HG03280 (cell line): ENCODE results near the gene LGALS9.
"Not testable (repeated sequence)": the region's sequence is repeated elsewhere in the genome, so short reads cannot be mapped to it uniquely, and the experiment has no call there.

Source experiments
- ATAC-seq: cut with Tn5 transposase; IDR thresholded peaks from one replicate; pipeline ENCODE4 v1.9.1; 2021; ENCODE audit warnings: mild to moderate bottlenecking, moderate library complexity; ENCODE audit not compliant: unreplicated experiment

The LGALS9 gene

GRCh38 chr17:27670791-27671590 is 40.0 kb downstream of the LGALS9 start:
- ATAC-seq: no peak

GRCh38 chr17:27671591-27671910 is 40.6 kb downstream of the LGALS9 start:
- ATAC-seq: no peak

- not testable (repeated sequence) for ATAC-seq
Observed at GRCh38 chr17:27671977-27672480, 41.0 kb downstream of the LGALS9 start.

DNA sequence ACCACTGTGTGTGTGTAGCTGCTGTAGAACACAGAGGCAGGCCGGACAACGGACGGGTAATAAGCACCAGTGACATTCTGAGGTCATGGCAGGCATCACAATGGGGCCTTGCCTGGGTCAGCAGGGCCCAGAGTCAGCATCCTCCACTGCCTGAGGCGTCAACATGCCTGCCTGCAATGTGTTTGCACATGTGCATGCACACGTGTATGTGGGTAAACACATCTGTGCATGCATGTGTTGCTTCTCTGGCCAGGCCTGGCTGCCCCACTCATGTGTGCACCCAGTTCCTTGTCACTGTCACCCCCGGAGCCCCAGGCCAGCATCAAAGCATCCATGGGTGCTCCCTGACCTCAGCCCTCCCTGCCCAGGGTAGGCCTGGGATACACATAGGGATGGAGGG is 43.3 kb downstream of the LGALS9 start:
- ATAC-seq: no peak

GRCh38 chr17:27677191-27677590 is 46.2 kb downstream of the LGALS9 start:
- ATAC-seq: no peak

DNA sequence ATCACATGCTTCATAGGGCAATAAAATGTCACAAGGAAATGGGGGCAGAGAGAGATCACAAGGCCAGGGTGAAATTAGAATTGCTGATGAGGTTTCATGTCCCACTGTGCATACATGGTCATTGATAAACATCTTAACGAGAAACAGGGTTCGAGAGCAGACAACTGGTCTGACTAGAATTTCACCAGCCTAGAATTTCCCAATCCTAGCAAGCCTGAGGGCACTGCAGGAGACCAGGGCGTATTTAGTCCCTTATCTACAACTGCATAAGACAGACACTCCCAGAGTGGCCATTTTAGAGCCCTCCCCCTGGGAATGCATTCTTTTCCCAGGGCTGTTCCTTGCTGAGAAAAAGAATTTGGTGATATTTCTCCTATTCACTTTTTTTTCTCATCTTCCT is 55.3 kb downstream of the LGALS9 start:
- not testable (repeated sequence) for ATAC-seq

- no peak for ATAC-seq
Observed at GRCh38 chr17:27690882-27691281, 59.9 kb downstream of the LGALS9 start.

DNA sequence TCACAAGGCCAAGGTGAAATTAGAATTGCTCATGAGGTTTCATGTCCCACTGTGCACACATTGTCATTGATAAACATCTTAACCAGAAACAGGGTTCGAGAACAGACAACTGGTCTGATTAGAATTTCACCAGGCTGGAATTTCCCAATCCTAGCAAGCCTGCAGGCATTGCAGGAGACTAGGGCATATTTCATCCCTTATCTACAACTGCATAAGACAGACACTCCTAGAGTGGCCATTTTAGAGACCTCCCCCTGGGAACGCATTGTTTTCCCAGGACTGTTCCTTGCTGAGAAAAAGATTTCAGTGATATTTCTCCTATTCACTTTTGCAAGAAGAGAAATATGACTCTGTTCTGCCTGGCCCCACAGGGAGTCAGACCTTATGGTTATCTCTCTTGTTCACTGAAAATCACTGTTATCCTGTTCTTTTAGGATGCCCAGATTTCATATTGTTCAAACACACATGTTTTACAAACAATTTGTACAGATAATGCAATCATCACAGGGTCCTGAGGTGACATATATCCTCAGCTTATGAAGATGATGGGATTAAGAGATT is 64.3 kb downstream of the LGALS9 start:
- not testable (repeated sequence) for ATAC-seq
